Activated T-cell treated with anti-CD3 and anti-CD28 coated beads, Interleukin-2, amount 50 U/mL, for 4 hours (primary cell): Measurements from ENCODE around the gene HES2. TPM values are rescaled to one million over a fixed set of nuclear protein-coding genes. Genes with fewer than 3 reads are reported as not detected.

ENCODE experiments used
- ATAC-seq, 2 donors: fragments of 200-7000 bp; cut with Tn5 transposase; one replicate each; pipeline ENCODE4 v1.10.0; 2021
- DNase-seq: peaks from one replicate; pipeline ENCODE4 v3.0.0-alpha.2; 2020
- H3K27me3 Mint-ChIP-seq: one replicate; pipeline ENCODE4 v1.8.0; 2021; ENCODE audit warnings: low read depth, mixed read lengths
- H3K36me3 Mint-ChIP-seq: one replicate; pipeline ENCODE4 v1.8.0; 2022; ENCODE audit warnings: mixed read lengths; ENCODE audit not compliant: insufficient read depth
- H3K4me1 Mint-ChIP-seq: one replicate; pipeline ENCODE4 v1.8.0; 2021; ENCODE audit warnings: low read depth, mixed read lengths
- H3K4me3 Mint-ChIP-seq: one replicate; pipeline ENCODE4 v1.8.0; 2021; ENCODE audit warnings: mild to moderate bottlenecking, moderate library complexity, mixed read lengths
- H3K9me3 Mint-ChIP-seq: one replicate; pipeline ENCODE4 v1.8.0; 2021; ENCODE audit warnings: mixed read lengths
- total RNA-seq, 3 donors: library from RNA; stranded (reverse); gene quantifications; one replicate each; pipeline ENCODE4 v1.2.1, GENCODE V29; 2021

The HES2 gene, protein sequence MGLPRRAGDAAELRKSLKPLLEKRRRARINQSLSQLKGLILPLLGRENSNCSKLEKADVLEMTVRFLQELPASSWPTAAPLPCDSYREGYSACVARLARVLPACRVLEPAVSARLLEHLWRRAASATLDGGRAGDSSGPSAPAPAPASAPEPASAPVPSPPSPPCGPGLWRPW
- total RNA-seq, result not detected

DNA sequence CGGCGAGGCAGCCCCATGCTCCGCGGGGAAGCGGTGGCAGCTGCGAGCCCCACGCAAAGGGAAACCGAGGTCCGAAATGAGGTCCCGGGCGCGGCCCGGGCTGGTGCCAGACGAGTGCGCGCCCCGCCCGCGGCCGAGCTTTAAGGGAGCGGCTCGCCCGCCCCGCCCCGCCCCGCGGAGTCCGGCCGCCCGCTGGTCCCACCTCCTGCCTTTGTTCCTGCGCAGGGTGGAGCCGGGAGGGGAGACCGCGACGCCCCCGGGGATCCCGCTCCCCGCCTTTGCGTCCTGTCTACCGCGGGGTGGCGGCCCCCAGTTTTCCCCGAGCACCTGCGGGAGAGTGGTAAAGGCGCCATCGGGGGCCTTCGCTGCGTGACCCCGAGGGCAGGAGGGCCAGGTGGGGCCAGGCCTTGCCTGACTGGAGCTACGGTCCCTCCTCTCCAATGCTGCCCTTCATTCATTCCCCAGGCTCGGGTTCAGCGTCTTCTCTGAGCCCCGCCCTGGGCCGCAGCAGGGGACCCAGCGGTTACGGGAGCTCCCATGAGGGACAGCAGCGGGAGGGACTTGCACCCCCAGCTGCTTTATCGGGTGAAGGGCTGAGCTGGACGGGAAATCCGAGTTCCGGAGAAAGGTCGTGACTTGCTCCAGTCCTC, at the start of gene HES2:
HES2 (minus strand) TSS at position 116 of the 650 bp plus-strand sequence; CDS start at position 17, 99 bp downstream.
- ATAC-seq, result peak in 1 of 2 donors; percentile 4
- Mint-ChIP-seq H3K27me3 (peaks cover 74% of the 10 kb centered on the region), H3K36me3 (no peaks in the 10 kb centered on the region), H3K4me3 (peak within 1 kb of the TSS; percentile 31), H3K9me3 (no peaks in the 10 kb centered on the region), H3K4me1 (peaks cover 15% of the 10 kb centered on the region)
- no peak for DNase-seq

DNA sequence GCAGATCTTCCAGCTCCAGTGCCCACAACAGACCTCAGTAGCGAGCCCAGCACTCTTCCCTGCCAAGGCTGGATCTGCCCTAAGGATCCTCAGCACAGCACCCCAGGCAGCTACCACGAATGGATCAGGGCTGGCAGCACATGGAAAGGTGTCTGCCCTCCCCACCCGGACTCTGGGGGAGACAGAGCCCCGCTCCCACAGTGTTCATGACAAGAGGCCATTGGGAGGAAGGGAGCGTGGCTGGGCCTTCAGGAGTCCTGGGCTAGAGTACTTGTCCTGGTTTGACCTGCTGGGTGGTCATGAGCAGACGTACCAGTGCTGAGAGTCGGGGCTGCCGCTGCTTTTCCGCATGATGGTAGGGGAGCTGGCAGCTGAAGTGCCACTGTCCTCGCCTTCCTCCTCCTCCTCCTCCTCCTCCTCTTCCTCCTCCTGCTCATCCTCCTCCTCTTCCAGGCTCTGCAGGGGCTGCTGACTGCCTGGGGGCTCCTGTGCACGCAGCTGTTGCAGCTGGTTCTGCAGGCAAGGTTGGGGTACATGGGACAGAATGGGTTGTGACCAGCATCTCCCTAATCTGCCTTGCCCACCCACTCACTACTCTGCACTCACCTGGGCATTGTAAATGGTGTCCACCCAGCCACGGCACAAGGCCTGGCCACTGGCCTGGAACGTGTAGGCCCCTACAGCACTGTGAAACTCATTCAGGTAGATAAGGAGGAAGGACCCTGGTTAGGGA, 49.2 kb upstream of the HES2 start:
- Mint-ChIP-seq H3K27me3 (no peaks in the 10 kb centered on the region), H3K9me3 (no peaks in the 10 kb centered on the region), H3K36me3 (peaks cover 7% of the 10 kb centered on the region), H3K4me1 (peaks cover 12% of the 10 kb centered on the region), H3K4me3 (no peak overlapping the region)
- DNase-seq (no peak), ATAC-seq (no peak)

DNA sequence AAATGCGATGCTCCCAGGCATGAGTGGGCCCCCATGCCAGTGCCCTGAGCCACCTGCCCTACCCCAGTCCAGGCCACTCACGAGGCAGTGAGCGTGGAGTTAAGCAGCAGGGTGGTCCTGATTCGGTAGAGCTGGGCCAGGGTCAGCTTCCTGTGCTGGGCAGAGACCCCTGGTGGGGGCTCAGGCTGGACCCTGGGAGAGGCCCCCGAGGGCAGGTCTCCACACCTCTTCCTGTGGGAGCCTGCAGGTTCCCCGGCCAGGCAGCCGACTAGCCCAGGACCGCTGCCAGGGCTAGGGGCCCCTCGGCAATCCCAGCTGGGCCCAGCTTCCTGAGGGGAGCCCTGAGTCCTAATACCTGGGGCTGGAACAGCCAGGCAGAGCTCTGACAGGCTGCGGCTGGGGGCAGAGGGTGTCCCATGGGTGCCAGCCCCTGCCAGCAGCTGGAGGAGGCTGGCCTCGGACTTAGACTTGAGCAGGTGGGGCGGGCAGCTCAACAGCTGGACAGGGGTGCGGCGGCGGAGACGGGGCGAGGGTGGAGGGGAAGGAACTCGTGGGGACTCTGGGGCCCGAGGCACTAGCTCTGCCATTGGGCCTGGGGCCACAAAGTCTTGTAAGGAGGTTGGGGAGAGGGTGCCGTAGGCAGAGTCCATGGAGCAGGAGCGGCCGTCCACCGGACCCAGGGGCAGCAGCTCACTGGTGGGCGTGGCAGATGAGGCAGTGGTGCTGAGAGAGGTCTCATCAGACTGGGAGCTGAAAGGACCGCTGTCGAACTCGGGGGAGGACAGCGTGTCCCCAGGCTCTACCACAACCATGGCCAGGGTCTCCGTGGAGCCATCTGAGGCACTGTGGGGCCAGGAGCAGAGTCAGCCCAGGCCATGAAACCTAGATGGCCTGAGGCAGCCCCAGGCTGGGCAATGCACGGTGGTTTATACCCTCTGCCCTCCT, 48.3 kb upstream of the HES2 start:
- Mint-ChIP-seq H3K4me1 (peaks cover 20% of the 10 kb centered on the region), H3K4me3 (peak overlapping the region; percentile 43), H3K27me3 (no peaks in the 10 kb centered on the region), H3K9me3 (no peaks in the 10 kb centered on the region), H3K36me3 (peaks cover 11% of the 10 kb centered on the region)
- DNase-seq, result no peak
- no peak for ATAC-seq

DNA sequence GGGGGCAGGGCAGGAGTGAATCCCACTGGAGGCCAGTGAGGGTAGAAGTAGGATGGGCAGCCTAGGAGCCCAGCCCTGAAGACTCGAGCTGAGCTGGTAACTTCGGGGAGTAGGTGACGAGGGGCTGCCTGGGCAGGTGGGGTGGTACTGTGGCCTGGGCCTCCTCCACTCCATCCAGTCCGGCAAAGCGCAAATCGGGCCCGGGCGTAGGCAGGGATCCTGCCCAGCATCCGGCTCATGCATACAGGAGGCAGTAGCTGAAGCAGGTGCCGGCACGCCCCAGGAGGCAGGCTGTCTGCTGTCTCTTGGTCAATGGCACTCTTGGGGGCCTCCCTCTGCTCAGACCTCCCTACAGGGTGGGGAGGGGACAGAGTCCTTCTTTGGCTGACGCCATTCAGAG, 47.5 kb upstream of the HES2 start:
- Mint-ChIP-seq H3K27me3 (no peaks in the 10 kb centered on the region), H3K9me3 (no peaks in the 10 kb centered on the region), H3K4me1 (peaks cover 28% of the 10 kb centered on the region), H3K36me3 (peaks cover 14% of the 10 kb centered on the region), H3K4me3 (peak overlapping the region; percentile 43)
- no peak for ATAC-seq
- DNase-seq, result no peak

DNA sequence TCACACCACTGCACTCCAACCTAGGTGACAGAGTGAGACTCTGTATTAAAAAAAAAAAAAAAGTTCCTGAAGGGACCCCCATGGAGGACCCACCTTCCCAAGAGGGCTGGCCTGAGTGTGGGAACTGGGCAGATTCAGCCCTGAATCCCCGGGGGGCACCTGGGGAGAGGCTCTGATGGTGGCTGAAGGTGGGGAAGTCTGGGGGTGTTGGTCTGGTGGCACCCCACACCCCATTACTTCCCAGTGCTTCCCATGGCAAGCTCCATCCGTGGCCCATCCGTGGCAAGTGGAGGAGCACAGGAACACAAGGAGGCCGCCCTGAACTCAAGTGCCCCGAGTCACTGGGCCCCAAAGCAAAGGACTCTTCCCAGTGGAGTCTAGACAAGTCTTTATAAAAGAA, 47.0 kb upstream of the HES2 start:
- ATAC-seq (no peak), DNase-seq (no peak)
- no peaks in the 10 kb centered on the region for H3K27me3 Mint-ChIP-seq
- H3K4me3 Mint-ChIP-seq, result peak overlapping the region; percentile 96
- H3K9me3 Mint-ChIP-seq, result no peaks in the 10 kb centered on the region
- peaks cover 15% of the 10 kb centered on the region for H3K36me3 Mint-ChIP-seq
- H3K4me1 Mint-ChIP-seq, result peaks cover 32% of the 10 kb centered on the region

DNA sequence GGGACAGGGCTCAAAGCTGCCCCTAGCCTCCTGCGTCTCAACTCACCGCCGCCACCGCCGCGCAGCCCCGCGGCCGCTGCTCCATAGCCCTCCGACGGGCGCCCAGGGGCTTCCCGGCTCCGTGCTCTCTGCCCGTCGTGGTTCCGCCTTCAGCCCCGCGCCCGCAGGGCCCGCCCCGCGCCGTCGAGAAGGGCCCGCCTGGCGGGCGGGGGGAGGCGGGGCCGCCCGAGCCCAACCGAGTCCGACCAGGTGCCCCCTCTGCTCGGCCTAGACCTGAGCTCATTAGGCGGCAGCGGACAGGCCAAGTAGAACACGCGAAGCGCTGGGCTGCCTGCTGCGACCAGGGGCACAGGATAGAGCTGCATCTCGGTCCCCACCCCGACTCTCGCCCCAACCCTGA, 46.3 kb upstream of the HES2 start, which contains the start of gene TNFRSF25:
TNFRSF25 (minus strand) TSS at position 151 of the 400 bp plus-strand sequence; CDS start at position 85, 66 bp downstream.
- Mint-ChIP-seq H3K4me1 (peaks cover 37% of the 10 kb centered on the region), H3K36me3 (peaks cover 15% of the 10 kb centered on the region), H3K4me3 (peak within 1 kb of the TSS; percentile 96), H3K9me3 (no peaks in the 10 kb centered on the region), H3K27me3 (no peaks in the 10 kb centered on the region)
- ATAC-seq, result peak; percentile 85 to 88
- peak; percentile 52 for DNase-seq

DNA sequence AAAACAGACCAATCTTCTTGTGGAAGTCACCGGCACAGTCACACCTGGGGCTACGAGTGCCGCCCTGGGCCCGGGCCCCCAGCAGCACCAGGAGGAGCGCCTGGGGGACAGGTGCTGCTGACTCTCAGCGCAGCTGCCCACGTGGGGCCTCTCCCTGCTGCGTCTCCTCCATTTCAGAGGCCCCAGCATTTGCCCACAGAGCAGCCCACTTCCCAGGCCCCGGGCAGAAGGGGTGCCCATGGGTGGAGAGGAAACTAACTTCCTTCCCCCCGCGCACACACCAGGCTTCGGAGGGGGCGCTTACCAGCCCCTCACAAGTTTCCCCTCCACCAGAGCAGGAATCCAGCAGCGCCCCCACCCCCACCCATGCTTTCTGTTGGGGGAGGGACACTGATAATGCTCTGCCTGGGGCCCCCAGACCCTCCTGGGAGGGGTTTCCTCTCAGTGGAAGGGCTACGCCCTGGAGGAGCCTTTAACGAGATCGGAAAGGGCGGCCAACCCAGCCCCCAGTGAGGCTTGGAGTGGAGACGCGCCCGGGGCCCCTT, 45.8 kb upstream of the HES2 start:
- no peaks in the 10 kb centered on the region for H3K27me3 Mint-ChIP-seq
- DNase-seq (peak; percentile 46), ATAC-seq (peak; percentile 60 to 61)
- H3K9me3 Mint-ChIP-seq, result no peaks in the 10 kb centered on the region
- H3K4me3 Mint-ChIP-seq, result peak overlapping the region; percentile 96
- H3K4me1 Mint-ChIP-seq, result peaks cover 42% of the 10 kb centered on the region
- H3K36me3 Mint-ChIP-seq, result peaks cover 15% of the 10 kb centered on the region

DNA sequence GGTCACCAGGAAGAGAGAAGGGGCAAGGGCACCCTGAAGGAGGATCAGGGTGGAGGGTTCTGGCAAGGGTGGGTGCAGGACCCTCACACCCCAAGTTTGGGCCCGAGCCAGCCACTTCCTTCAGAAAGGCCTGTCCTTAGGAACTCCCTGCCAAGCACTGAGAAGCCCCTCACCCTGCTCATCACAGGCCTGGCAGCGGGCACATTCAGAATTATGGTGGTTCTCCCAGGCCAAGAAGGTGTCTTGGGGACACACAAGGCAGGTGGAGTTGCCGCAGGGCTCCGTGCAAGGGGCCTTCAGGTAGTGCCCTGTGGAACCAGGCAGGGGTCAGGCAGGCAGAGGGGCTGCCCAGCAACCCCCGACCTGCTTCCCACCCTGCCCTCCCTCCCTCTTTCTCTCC, 45.2 kb upstream of the HES2 start:
- ATAC-seq, result no peak
- Mint-ChIP-seq H3K4me1 (peaks cover 47% of the 10 kb centered on the region), H3K9me3 (no peaks in the 10 kb centered on the region), H3K36me3 (peaks cover 15% of the 10 kb centered on the region), H3K4me3 (peak overlapping the region; percentile 96), H3K27me3 (no peaks in the 10 kb centered on the region)
- DNase-seq, result no peak

DNA sequence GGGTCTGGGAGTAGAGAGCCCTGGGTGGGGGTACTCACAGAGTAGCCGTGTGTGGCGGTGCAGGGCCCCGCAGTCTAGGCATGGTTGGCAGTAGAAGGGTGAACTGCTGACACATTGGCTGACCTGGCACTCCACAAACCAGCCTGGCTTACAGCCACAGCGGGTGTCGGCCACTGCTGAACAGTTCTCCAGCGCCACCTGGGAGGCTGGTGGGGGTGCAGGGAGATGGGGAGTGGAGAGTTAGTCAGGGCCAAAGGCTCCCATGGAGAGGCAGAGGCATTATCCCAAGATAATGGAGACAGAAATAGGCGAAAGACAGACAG, 44.8 kb upstream of the HES2 start:
- Mint-ChIP-seq H3K9me3 (no peaks in the 10 kb centered on the region), H3K36me3 (peaks cover 15% of the 10 kb centered on the region), H3K27me3 (no peaks in the 10 kb centered on the region), H3K4me1 (peaks cover 51% of the 10 kb centered on the region), H3K4me3 (peak overlapping the region; percentile 96)
- ATAC-seq, result no peak
- DNase-seq, result peak; percentile 44

DNA sequence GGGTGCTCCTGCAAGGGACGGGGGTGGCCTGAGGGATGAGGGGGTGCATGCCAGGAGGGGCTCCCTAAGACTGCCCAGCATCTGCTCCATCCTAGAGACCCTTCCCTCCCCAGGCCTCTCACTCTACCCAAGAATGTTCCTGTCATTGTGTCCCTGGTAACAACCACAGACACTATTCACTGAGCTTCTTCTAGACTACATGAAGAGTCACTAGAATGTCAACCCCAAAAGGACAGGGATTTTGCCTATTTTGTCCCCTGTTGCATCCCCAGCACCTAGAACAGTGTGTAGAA, 43.3 kb upstream of the HES2 start:
- Mint-ChIP-seq H3K4me1 (peaks cover 55% of the 10 kb centered on the region), H3K27me3 (no peaks in the 10 kb centered on the region), H3K9me3 (no peaks in the 10 kb centered on the region), H3K36me3 (peaks cover 15% of the 10 kb centered on the region), H3K4me3 (peak overlapping the region; percentile 35)
- ATAC-seq (no peak), DNase-seq (no peak)

DNA sequence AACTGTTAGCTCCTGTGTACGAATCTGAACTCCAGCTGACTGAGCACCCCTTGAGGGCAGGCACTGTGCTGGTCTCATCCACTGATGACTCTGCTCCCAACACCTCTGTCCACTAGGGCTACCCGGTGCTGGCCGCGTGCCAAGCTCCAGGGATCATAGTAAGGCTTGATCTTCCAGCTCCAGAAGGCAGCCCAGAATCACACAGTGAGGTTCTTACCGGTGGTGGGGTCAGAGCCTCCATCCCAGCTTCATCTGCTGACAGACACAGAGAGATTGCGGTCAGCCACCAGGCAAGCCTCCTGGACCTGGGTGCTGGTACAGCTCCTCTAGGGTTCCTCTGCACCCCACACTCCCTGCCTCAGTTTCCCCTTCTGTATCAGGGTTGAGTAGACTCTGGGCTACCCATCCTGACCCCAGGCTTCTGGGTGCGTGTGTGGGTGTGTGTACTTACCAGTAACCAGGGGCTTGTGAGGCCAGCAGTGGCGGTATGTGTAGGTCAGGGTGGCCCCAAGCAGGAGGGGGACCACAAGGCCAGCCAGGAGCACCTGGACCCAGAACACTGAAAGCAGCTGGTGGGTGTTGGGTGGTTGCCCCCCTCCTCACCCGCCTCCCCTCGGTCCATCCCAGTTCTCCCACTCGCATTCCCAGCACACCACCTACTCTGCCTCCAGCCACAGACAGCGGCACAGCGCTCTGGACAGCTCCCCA, 42.8 kb upstream of the HES2 start:
- Mint-ChIP-seq H3K36me3 (peaks cover 15% of the 10 kb centered on the region), H3K4me1 (peaks cover 55% of the 10 kb centered on the region), H3K9me3 (no peaks in the 10 kb centered on the region), H3K4me3 (peak overlapping the region; percentile 38), H3K27me3 (no peaks in the 10 kb centered on the region)
- ATAC-seq, result no peak
- DNase-seq, result no peak

DNA sequence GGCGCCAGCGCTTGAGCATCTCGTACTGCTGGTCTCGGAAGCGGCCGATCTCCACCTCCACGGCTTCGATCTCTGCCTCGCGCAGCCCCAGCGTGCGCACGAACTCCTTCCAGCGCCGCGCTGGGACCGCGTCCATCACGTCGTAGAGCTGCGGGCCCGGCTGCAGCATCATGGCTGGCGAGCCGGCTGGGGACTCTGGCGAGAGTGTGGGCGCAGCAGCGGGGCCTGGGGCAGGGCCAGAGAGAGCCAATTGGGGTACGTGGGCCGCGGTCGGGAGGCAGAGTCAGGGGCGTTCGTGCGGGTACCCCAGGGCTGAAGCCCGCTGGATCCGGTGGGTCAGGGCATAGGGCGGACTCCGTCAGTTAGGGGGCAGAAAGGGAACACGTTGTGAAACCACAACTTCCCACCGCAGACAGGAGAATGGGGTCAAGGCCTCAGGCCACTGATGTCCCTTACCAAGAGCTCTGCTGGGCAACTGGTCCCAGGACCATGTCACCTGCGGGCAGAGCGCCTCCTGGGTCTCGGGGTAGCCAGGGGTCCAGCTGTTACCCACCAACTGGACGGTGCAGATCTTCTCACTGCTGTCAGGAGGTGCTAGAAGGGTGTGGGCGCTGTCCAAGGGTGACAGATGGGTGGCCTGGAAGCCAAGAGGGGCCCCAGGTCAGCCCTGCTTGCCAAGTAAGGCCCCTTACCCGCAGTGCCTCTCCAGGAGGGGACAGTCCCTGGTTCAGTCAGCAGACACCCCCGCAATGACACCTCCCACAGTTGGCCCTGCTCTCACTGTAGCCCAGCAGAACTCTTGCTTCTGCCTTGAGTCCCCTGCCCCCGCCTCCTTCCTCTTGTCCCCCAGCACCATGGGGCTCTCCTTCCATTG, 42.1 kb upstream of the HES2 start:
- no peak for DNase-seq
- peaks cover 1% of the 10 kb centered on the region for H3K27me3 Mint-ChIP-seq
- peaks cover 15% of the 10 kb centered on the region for H3K36me3 Mint-ChIP-seq
- ATAC-seq, result no peak
- peaks cover 52% of the 10 kb centered on the region for H3K4me1 Mint-ChIP-seq
- peak overlapping the region; percentile 38 for H3K4me3 Mint-ChIP-seq
- H3K9me3 Mint-ChIP-seq, result no peaks in the 10 kb centered on the region

DNA sequence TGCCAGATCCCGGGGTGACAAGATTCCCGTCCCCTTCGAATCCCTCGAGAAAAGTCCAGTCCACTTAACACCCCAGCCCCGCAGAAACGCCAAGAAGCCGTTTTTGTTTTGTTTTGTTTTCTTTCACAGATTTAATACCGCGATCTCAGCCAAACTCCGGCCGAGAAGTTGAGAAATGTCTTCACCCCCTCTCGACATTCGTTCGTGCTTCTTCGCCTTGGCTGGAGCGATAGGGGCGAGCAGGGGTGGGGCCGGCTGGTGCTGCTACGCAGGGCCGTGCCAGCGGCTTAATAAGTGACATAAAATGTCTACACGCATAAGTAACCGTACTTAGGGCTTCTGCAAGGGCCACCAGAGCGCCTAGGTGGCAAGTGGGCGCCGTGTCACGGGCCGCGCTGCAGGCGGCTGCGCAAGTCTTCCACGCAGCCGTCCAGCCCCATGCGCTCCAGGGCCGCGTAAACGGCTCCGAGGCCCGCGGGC, 41.4 kb upstream of the HES2 start:
- H3K36me3 Mint-ChIP-seq, result peaks cover 15% of the 10 kb centered on the region
- peaks cover 54% of the 10 kb centered on the region for H3K4me1 Mint-ChIP-seq
- peak overlapping the region; percentile 78 for H3K4me3 Mint-ChIP-seq
- DNase-seq (no peak), ATAC-seq (no peak)
- H3K9me3 Mint-ChIP-seq, result no peaks in the 10 kb centered on the region
- H3K27me3 Mint-ChIP-seq, result peaks cover 5% of the 10 kb centered on the region
